Measurements from ENCODE around the gene TMEM60. TPM values are rescaled to one million over a fixed set of nuclear protein-coding genes. Genes with fewer than 3 reads are reported as not detected.
A peak's percentile ranks its signal among the peaks of the same experiment; 100 is the strongest.

Gene TMEM60
- total and polyA plus RNA-seq, 2 of the 13 experiments (the other 11 are each of a cell fraction or from before 2014, with no cell fraction given): 25.6 to 27.7 TPM

DNA sequence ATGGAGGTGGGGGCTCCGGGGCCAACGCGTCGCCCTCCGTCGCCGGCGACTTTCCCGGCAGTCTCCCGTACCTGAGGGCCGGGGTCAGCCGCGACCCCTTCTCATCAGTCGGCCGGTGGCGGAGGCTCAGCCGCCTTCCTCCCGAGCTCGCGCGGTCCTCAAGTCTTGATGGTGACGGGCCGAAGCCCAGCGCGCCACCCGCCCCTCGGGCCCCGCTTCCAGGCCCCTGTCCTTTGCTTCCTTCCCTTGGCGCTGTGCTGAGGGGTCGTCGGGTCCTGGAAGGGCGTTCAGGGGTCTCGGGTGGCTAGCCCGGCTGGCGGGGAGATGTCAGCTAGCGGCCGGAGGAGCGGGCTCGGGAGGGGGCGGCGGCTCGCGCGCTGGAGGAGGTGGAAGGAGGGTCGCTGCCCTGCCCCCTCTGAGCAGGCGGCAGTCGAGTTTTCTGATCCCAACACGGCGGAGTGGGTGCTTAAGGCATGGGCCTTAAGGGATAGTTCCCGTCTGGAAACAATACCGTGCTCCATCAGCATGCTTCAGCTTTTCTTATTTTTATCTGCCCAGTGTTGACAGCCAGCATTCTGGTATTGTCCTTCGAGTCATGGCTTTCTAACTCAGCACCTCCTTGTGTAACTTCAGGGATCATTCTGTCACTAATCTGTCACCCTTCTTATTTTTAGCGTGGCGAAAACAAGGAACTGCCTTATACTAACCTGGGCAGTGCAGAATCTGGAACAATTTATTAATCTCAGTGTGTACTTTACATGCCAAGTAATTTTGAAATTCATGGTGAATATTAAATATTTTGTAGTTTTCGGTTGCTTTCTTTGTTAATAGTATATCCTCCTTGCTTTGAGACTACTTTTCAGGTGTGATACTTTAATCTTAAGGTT, 1.1 kb upstream of the TMEM60 start (continued):
- TF ChIP-seq AHDC1 (CRISPR knock-in tag; IDR thresholded peaks at IDR 0.05; ENCODE audit: borderline replicate concordance) (peak; percentile 16; the same call in 1 of the 2 replicates), JARID2 (CRISPR knock-in tag; IDR thresholded peaks at IDR 0.05; ENCODE audit: insufficient replicate concordance) (peak; percentile 47), ZBTB10 (CRISPR knock-in tag; IDR thresholded peaks at IDR 0.05; ENCODE audit: borderline replicate concordance) (no peak), ZSCAN9 (CRISPR knock-in tag; IDR thresholded peaks at IDR 0.05; ENCODE audit: borderline replicate concordance) (no peak), ZNF382 (CRISPR knock-in tag; IDR thresholded peaks at IDR 0.05; ENCODE audit: borderline replicate concordance) (no peak), ZNF263 (CRISPR knock-in tag; IDR thresholded peaks at IDR 0.05) (no peak), MYNN (CRISPR knock-in tag; IDR thresholded peaks at IDR 0.05; ENCODE audit: low read depth) (no peak), XRCC5 (optimal IDR thresholded peaks at IDR 0.05; ENCODE audit: low read length) (no peak)
- TF ChIP-seq, protein P1, sequence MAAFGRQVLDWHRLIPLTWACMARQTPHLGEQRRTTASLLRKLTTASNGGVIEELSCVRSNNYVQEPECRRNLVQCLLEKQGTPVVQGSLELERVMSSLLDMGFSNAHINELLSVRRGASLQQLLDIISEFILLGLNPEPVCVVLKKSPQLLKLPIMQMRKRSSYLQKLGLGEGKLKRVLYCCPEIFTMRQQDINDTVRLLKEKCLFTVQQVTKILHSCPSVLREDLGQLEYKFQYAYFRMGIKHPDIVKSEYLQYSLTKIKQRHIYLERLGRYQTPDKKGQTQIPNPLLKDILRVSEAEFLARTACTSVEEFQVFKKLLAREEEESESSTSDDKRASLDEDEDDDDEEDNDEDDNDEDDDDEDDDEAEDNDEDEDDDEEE (CRISPR knock-in tag; IDR thresholded peaks at IDR 0.05): no peak
- TF ChIP-seq, protein P2, sequence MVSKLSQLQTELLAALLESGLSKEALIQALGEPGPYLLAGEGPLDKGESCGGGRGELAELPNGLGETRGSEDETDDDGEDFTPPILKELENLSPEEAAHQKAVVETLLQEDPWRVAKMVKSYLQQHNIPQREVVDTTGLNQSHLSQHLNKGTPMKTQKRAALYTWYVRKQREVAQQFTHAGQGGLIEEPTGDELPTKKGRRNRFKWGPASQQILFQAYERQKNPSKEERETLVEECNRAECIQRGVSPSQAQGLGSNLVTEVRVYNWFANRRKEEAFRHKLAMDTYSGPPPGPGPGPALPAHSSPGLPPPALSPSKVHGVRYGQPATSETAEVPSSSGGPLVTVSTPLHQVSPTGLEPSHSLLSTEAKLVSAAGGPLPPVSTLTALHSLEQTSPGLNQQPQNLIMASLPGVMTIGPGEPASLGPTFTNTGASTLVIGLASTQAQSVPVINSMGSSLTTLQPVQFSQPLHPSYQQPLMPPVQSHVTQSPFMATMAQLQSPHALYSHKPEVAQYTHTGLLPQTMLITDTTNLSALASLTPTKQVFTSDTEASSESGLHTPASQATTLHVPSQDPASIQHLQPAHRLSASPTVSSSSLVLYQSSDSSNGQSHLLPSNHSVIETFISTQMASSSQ (IDR thresholded peaks at IDR 0.05; ENCODE audit: low read depth): no peak
- TF ChIP-seq, protein P2 (CRISPR knock-in tag; IDR thresholded peaks at IDR 0.05; ENCODE audit: borderline replicate concordance): 0 out of 2 replicates have a peak, but pooled peaks have one; percentile 4

Data from HepG2 (cell line).